Ovary (tissue), 9 donors: ENCODE data around the gene LYPLA2. TPM values are rescaled to one million over a fixed set of nuclear protein-coding genes. Genes with fewer than 3 reads are reported as not detected.

Source experiments
- DNase-seq, 5 donors: peaks; one replicate each; pipeline ENCODE4 v3.0.0-alpha.2; 2019 to 2020
- H3K27ac ChIP-seq, 2 donors: fragments of 200-600 bp; one replicate each; pipeline versions ENCODE4 v1.5.1 to v1.8.0; 2019 to 2022
- H3K27me3 ChIP-seq: fragments of 200-600 bp; one replicate; pipeline ENCODE4 v1.8.0; 2022
- H3K36me3 ChIP-seq: fragments of 200-600 bp; sonication (generic); one replicate; pipeline ENCODE4 v1.5.1; 2019
- H3K4me1 ChIP-seq: one replicate; pipeline ENCODE4 v1.8.1; 2013; ENCODE audit warnings: mild to moderate bottlenecking, moderate library complexity; ENCODE audit not compliant: insufficient read depth
- H3K4me3 ChIP-seq: fragments of 200-600 bp; sonication (generic); one replicate; pipeline ENCODE4 v1.5.1; 2017
- H3K9me3 ChIP-seq, 2 donors: fragments of 200-600 bp in 1 of 2; sonication (generic) in 1 of 2; one replicate each; pipeline versions ENCODE4 v1.5.1 to v1.8.1; 2013 to 2019; ENCODE audit warnings: mild to moderate bottlenecking in 1 of 2, moderate library complexity in 1 of 2
- CTCF ChIP-seq, 3 donors: fragments of 450-650 bp in 2 of 3; fragments of 200-600 bp in 1 of 3; IDR thresholded peaks; one replicate each; pipeline versions ENCODE4 v1.5.1 to v1.8.0; 2016 to 2022; ENCODE audit warnings: antibody characterized with exemption in 3 of 3, mild to moderate bottlenecking in 1 of 3
- EP300 ChIP-seq: sonication (generic); formaldehyde crosslinking; IDR thresholded peaks from one replicate; pipeline ENCODE4 v1.6.1; 2017; ENCODE audit warnings: antibody characterized with exemption
- POLR2A ChIP-seq: fragments of 450-650 bp; IDR thresholded peaks from one replicate; pipeline ENCODE4 v1.6.1; 2017; ENCODE audit warnings: antibody characterized with exemption, mild to moderate bottlenecking, moderate library complexity
- WGBS, 3 donors: extraction: QIAGEN DNeasy Blood & Tissue Kit in 1 of 3; methylation state at CpG; one replicate each; pipeline versions ENCODE4 v1.1.5 to v1.1.7; 2013 to 2017; 5-methylcytosine and 5-hydroxymethylcytosine counted together
- intact Hi-C, 4 donors: fragments of 100-400 bp; cut with DNase I; formaldehyde crosslinking; loops; one replicate each; pipeline versions ENCODE4 v1.11.0 to v1.15.1; 2022 to 2023
- polyA plus RNA-seq, 2 donors: library from polyadenylated mRNA; stranded (reverse); fragments of 200-250 nt in 1 of 2; fragments of 350-450 nt in 1 of 2; fragmentation: Illumina TruSeq in 1 of 2; extraction: RNeasy Lipid Tissue Mini Kit (QIAGEN cat#74804) in 1 of 2; gene quantifications; one replicate each; pipeline ENCODE4 v1.2.3, GENCODE V29; 2013 to 2014
- total RNA-seq, 7 donors: library from RNA; depleted of rRNA in 2 of 7; stranded (reverse); fragments of >200 nt in 2 of 7; fragmentation: NEBNext Ultra II Directional in 3 of 7; extraction: Animal tissue kit (Norgen Biotek cat#: 25700) in 3 of 7; gene quantifications; one replicate each; pipeline versions ENCODE4 v1.1.0 to v1.2.4, GENCODE V29; 2016 to 2023
- donor health status: DM: no; HTN: no; CAD: no; lungs with moderate emphysema.
- donor health status: DM: no; HTN: no; CAD: no.
- donor health status: Bipolar disorder and iron deficiency.
- donor health status: DM: yes; HTN: yes; CAD: no.
- donor health status: DM: no; HTN: no; CAD: no.
- donor health status: DM: yes; HTN: yes; CAD: no.

The LYPLA2 gene
- total and polyA plus RNA-seq, 9 donors: 8.5 to 33.2 (median 26.0) TPM

GRCh38 chr1:23763041-23763577 is 27.8 kb upstream of the LYPLA2 start:
- H3K27ac ChIP-seq: no peak overlapping the region
- no peaks in the 10 kb centered on the region for H3K9me3 ChIP-seq
- intact Hi-C loops: no loop called here
- no peak for DNase-seq
- no peak for TF ChIP-seq POLR2A
- TF ChIP-seq EP300: no peak
- no peak for TF ChIP-seq CTCF (IDR thresholded peaks at IDR 0.05)
- WGBS, 3 donors: 82 to 85% (median 84%) methylated on average over 7 of the region's 7 CpGs
- H3K27me3 ChIP-seq: no peaks in the 10 kb centered on the region
- H3K36me3 ChIP-seq: no peaks in the 10 kb centered on the region
- H3K4me1 ChIP-seq: no peaks in the 10 kb centered on the region
- no peak overlapping the region for H3K4me3 ChIP-seq

- H3K4me1 ChIP-seq: no peaks in the 10 kb centered on the region
- H3K27me3 ChIP-seq: no peaks in the 10 kb centered on the region
- H3K4me3 ChIP-seq: no peak overlapping the region
- no peaks in the 10 kb centered on the region for H3K36me3 ChIP-seq
- no peak for DNase-seq
- intact Hi-C loops: loop anchor here in 1 of 4 donors (5.0 kb wide), 1 partner anchor 149 kb away; no protein-coding TSS in a partner anchor
- 77 to 85% (median 83%) methylated on average over 5 of the region's 5 CpGs for WGBS, 3 donors
- H3K9me3 ChIP-seq: no peaks in the 10 kb centered on the region
- H3K27ac ChIP-seq: no peak overlapping the region
- TF ChIP-seq CTCF (IDR thresholded peaks at IDR 0.05): no peak
- no peak for TF ChIP-seq POLR2A
- TF ChIP-seq EP300: no peak
These were observed 22.2 kb upstream of the LYPLA2 start for GRCh38 chr1:23768733-23769132.

- peak; percentile 78 to 89 (median 87) for DNase-seq
- intact Hi-C loops: loop anchor here in 1 of 4 donors (10.0 kb wide), 1 partner anchor 243 kb away; no protein-coding TSS in a partner anchor
- no peak overlapping the region for H3K27ac ChIP-seq
- no peak for TF ChIP-seq EP300
- no peak for TF ChIP-seq POLR2A
- peak; percentile 72 to 74 (median 72) for TF ChIP-seq CTCF (IDR thresholded peaks at IDR 0.05)
- H3K9me3 ChIP-seq: no peaks in the 10 kb centered on the region
- 14 to 15% (median 15%) methylated on average over 14 of the region's 14 CpGs for WGBS, 3 donors
- no peak overlapping the region for H3K4me3 ChIP-seq
- no peaks in the 10 kb centered on the region for H3K27me3 ChIP-seq
- H3K36me3 ChIP-seq: no peaks in the 10 kb centered on the region
- H3K4me1 ChIP-seq: peaks cover 2% of the 10 kb centered on the region
These were observed 18.7 kb upstream of the LYPLA2 start for GRCh38 chr1:23772049-23772853.

- H3K27me3 ChIP-seq: no peaks in the 10 kb centered on the region
- H3K27ac ChIP-seq: no peak overlapping the region
- WGBS, 3 donors: 86 to 90% (median 88%) methylated on average over 10 of the region's 10 CpGs
- no peak overlapping the region for H3K4me3 ChIP-seq
- no peaks in the 10 kb centered on the region for H3K9me3 ChIP-seq
- DNase-seq: no peak
- TF ChIP-seq CTCF (IDR thresholded peaks at IDR 0.05) (no peak), POLR2A (no peak), EP300 (no peak)
- H3K4me1 ChIP-seq: peaks cover 5% of the 10 kb centered on the region
- no peaks in the 10 kb centered on the region for H3K36me3 ChIP-seq
- intact Hi-C loops: loop anchor here in 1 of 4 donors (10.0 kb wide), 1 partner anchor 242 kb away; no protein-coding TSS in a partner anchor
These were observed 18.1 kb upstream of the LYPLA2 start for GRCh38 chr1:23772854-23773242.
